Right renal cortex interstitium (tissue), 3 donors: ENCODE results near the gene PCBD1. TPM values are rescaled to one million over a fixed set of nuclear protein-coding genes. Genes with fewer than 3 reads are reported as not detected.
"Not testable (repeated sequence)": the region's sequence is repeated elsewhere in the genome, so short reads cannot be mapped to it uniquely, and the experiment has no call there.

ENCODE experiments used
- DNase-seq, 3 donors: peaks; one replicate each; pipeline ENCODE4 v3.0.0-alpha.2; 2013; ENCODE audit warnings: low read depth in 3 of 3, low spot score in 2 of 3
- polyA plus RNA-seq, 3 donors: library from polyadenylated mRNA; unstranded; fragments of 120-200 nt; gene quantifications; one replicate each; pipeline ENCODE4 v1.2.1, GENCODE V29; 2013; ENCODE audit not compliant: insufficient read length in 3 of 3

Gene PCBD1
- 100 to 1,000 TPM; 116 to 132 (median 129) TPM for polyA plus RNA-seq

GRCh38 chr10:70887804-70888800 is at the start of gene PCBD1:
Gene PCBD1 (minus strand): TSS chr10:70888565. CDS start chr10:70888533, 32 bp downstream.
- peak in 2 of 3 donors; percentile 51 to 66 for DNase-seq

- no peak for DNase-seq
Observed at GRCh38 chr10:70937661-70938060, 49.3 kb upstream of the PCBD1 start.

GRCh38 chr10:70936111-70936510 is 47.7 kb upstream of the PCBD1 start:
- DNase-seq = no peak

- DNase-seq = no peak
Observed at GRCh38 chr10:70935631-70936030, 47.3 kb upstream of the PCBD1 start.

- DNase-seq = no peak
Observed at GRCh38 chr10:70935125-70935625, 46.8 kb upstream of the PCBD1 start.

GRCh38 chr10:70934701-70935100 is 46.3 kb upstream of the PCBD1 start:
- no peak for DNase-seq

GRCh38 chr10:70932392-70933196 is 44.2 kb upstream of the PCBD1 start:
- peak in 2 of 3 donors; percentile 45 to 48 for DNase-seq

GRCh38 chr10:70931168-70931815 is 42.9 kb upstream of the PCBD1 start:
- no peak for DNase-seq

GRCh38 chr10:70930263-70931000 is 42.1 kb upstream of the PCBD1 start:
- DNase-seq = no peak

GRCh38 chr10:70928140-70928539 is 39.8 kb upstream of the PCBD1 start:
- DNase-seq = no peak

- peak in 1 of 3 donors; percentile 43 for DNase-seq
Observed at GRCh38 chr10:70927189-70927943, 39.0 kb upstream of the PCBD1 start.

GRCh38 chr10:70926226-70927000 is 38.0 kb upstream of the PCBD1 start:
- DNase-seq = no peak

- no peak for DNase-seq
Observed at GRCh38 chr10:70925377-70926225, 37.2 kb upstream of the PCBD1 start.

- no peak for DNase-seq
Observed at GRCh38 chr10:70923696-70924095, 35.3 kb upstream of the PCBD1 start.

- DNase-seq = no peak
Observed at GRCh38 chr10:70921285-70921684, 32.9 kb upstream of the PCBD1 start.

- no peak for DNase-seq
Observed at GRCh38 chr10:70920519-70920918, 32.2 kb upstream of the PCBD1 start.

GRCh38 chr10:70919906-70920305 is 31.5 kb upstream of the PCBD1 start:
- not testable (repeated sequence) for DNase-seq
